Prostate gland (tissue), 2 donors: ENCODE data around the gene ZNF688.

Experiments
- CTCF ChIP-seq, 4 experiments: fragments of 200-600 bp in 2 of 4; fragments of 450-650 bp in 2 of 4; sonication (generic) in 2 of 4; IDR thresholded peaks; 1 replicate in 3 of 4; 2 replicates in 1 of 4; pipeline ENCODE4 v1.5.1; 2016 to 2019; ENCODE audit warnings: antibody characterized with exemption in 4 of 4, mild to moderate bottlenecking in 2 of 4, moderate library complexity in 2 of 4
- POLR2A ChIP-seq: fragments of 450-650 bp; IDR thresholded peaks from one replicate; pipeline ENCODE4 v1.6.1; 2016; ENCODE audit warnings: antibody characterized with exemption, mild to moderate bottlenecking

DNA sequence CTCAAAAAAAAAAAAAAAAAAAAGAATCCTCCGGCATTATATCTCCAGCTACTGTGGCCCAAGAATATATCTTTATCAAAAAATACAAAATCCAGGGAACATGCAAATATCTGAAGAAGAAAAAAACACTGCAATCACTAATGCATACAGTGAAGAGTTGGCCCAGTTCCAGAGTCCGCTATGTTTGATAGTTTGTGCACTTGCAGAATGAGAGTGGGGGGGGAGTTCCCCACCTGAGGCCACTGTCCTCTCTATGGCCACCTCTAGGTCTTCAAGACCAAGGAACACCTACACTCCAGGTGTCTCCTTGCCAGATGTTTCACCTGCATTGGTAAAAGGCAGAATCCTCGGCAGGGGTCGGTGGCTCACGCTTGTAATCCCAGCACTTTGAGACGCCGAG lies 9.9 kb upstream of the ZNF688 start:
- no peak for TF ChIP-seq CTCF (IDR thresholded peaks at IDR 0.05)
- no peak for TF ChIP-seq POLR2A
